ENCODE data around the gene SLC46A2.

SLC46A2 gene, protein sequence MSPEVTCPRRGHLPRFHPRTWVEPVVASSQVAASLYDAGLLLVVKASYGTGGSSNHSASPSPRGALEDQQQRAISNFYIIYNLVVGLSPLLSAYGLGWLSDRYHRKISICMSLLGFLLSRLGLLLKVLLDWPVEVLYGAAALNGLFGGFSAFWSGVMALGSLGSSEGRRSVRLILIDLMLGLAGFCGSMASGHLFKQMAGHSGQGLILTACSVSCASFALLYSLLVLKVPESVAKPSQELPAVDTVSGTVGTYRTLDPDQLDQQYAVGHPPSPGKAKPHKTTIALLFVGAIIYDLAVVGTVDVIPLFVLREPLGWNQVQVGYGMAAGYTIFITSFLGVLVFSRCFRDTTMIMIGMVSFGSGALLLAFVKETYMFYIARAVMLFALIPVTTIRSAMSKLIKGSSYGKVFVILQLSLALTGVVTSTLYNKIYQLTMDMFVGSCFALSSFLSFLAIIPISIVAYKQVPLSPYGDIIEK

DNA sequence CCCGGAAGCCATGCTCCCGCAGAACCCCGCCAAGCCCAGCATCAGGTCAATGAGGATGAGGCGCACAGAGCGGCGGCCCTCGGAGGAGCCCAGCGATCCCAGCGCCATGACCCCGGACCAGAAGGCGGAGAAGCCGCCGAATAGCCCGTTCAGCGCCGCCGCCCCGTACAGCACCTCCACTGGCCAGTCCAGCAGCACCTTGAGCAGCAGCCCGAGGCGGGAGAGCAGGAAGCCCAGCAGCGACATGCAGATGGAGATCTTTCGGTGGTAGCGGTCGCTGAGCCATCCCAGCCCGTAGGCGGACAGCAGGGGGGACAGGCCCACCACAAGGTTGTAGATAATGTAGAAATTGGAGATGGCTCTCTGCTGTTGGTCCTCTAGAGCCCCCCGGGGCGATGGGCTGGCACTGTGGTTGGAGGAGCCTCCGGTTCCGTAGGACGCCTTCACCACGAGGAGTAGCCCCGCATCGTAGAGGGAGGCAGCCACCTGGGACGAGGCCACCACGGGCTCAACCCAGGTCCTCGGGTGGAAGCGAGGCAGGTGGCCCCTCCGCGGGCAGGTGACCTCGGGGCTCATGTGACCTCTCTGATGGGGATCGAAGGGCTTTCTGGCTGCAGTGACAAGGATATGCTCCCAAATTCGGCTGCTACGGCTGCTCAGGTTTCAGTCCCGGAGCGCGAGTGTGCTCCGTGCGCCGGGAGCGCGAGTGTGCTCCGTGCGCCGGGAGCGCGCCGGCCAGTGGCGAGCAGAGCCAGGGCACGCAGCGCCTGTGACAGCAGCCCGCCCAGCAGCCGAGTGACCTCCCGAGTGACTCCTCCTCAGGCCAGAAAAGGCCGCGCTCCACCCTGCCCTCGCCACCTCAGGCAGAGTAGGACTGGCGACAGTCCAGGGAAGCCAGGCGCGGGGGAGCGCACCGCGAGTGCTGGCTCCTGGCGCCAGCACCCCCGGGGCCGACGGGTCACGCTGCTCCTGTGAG, at the start of gene SLC46A2:
Gene SLC46A2, minus strand, starts transcription at position 771 of the 976 bp plus-strand sequence. Its CDS starts 195 bp downstream, at position 576.
- no peak for DNase-seq

DNA sequence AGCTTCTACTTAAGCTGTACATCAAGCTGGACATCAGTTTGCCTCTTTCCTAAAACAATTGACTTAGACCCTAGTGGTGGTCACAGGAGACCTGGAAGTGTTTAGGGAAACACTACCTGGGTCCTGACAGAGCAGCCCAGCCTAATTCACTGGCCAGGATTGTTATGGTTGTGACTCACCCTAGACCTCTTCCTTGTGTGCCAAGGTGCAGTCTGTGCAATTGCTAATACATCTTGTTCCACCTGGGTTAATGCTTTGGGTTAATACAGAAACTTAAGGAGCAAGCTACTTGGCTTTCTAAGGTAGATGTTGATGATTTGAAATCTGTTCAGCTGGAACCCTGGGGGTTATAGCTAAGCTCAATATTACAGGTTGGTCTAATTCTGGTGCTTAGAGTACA, 48.7 kb upstream of the SLC46A2 start:
- DNase-seq = no peak

DNA sequence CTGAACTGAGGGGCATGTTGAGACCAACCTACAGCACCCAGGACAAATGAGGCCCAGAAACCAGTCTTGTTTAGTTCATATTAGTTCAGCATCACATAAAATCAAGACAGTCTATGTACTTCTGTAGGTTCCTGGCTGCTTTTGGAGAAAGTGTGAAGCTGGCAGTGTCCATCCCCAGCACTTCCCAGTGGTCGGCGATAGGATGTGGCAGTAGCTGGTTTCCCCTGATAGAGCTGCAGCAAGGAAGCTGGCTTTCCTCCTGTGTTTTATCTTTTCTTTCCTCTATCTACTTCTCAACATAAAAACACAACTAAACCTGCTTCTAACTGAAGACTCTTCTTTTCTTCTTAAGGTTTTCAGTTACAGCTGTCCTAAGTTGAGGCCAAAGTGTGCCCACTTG, 43.0 kb upstream of the SLC46A2 start:
- DNase-seq = no peak

DNA sequence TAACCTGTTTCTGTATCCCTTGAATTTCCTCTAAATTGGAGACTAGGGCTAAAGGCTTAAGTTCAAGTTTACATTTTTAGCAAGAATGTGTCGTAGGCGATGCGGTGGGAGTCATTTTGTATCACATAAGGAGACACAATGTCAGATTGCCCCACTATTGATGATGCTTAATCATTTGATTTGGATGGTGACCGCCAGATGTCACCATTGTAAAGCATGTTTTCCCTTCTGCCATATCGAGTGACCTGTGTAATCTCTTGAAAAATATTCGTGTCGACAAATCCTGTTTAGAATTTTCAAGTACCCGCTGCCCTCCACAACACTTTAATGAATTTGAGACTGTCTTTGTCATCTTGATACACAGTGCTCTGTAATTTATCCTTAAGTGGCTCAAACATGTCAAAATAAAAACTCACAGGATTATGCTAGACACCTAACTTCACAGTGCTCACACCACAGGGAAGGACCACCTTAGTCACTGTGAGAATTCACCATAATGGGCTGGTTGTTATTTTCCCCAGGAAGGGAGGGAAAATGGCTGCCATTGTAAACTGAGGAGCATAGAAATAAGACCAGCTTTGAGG, 34.5 kb upstream of the SLC46A2 start:
- DNase-seq = peak; percentile 1

DNA sequence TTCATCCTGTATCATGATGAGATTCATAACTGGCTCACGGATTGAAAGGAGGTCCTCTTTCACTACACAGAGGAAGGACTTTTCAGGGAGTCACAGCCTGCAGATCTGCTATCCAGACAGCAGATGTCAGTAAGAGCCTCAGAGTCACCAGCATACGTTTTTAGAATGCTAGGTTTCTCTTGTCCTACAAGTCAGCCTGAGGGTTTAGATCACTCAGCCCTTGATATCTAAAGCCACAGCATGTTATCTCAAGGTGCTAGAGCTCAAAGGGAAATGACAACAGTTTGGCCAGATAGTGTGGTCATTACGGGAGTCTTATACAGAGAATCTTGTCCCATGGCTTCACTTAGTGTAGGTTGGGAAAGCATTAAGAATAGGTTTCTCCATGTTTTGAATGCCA, 30.9 kb upstream of the SLC46A2 start:
- no peak for DNase-seq

DNA sequence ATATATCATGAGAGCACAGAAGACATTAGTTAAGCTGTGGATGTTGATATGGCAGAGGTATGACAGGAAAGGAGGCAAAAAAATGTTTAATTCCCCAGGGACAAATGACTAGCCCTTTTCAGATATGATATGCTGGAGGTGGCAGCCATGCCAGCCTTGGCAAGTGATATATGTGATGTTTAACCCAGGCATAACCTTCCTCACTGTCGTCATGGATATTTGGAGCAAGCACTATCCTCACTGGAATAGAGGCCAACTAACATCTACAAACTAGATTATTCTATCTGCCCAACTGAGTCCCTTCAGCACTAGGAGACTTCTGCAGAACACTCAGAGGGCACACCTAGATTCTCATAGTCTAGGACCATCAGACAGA, 27.3 kb upstream of the SLC46A2 start:
- no peak for DNase-seq

DNA sequence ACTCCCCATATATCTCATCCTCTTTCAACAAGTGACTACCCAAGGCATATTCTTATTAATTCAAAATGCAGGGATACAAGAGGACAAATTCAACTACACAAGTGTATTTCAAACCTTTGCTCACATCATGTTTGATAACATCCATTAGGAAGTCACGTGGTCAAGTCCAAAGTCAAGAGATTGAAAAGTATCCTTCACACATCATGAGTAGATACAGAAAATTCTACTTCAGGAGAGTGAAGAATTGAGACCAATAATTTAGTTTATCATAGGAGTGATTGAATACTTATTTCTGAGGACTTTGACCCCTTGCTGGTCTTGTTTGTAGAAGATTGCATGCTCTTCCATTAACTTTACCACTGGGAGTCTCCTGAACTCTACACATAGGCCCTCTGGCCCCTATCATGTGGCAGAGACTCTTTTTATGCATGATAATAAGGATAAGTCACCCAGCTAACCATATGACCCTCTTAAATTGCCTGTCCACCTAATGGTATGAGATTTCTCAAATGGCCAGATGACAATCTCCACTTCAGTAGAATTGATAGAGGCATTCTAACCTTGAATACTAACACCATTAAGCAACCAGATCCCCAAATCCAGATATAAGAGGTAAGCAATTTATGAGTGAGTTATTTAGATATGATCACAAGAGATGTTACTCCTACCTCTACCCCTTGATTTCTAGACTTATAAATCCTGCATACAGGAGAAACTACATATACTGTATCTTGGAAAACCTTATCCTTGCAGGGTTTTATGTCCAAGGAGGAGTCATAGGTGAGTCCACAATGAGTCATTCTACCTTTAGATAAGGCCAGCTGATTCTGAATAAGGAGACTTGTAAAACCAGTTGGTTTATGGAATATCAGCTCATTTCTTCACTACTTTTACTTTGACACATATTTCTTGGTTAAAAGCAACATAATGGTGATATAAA, 26.6 kb upstream of the SLC46A2 start:
- DNase-seq = no peak

DNA sequence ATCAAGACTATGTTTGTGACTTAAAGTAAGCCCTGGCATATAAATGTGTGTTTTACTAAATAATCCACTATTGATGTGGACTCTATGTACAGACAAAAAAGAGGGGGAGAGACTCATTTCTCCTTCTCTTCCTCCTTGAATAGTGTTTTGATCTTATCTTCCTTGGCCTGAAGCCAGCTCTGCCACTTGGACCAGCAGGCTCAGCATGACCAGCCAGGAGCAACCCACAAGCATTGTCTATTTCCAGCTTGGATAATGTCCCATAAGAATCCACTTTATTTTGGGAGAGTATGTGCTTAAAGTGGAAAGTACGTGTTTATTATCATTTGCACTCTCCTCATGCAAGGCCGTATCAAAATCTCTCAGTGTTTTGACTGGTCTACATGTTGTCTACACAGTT, 23.8 kb upstream of the SLC46A2 start:
- DNase-seq = no peak

DNA sequence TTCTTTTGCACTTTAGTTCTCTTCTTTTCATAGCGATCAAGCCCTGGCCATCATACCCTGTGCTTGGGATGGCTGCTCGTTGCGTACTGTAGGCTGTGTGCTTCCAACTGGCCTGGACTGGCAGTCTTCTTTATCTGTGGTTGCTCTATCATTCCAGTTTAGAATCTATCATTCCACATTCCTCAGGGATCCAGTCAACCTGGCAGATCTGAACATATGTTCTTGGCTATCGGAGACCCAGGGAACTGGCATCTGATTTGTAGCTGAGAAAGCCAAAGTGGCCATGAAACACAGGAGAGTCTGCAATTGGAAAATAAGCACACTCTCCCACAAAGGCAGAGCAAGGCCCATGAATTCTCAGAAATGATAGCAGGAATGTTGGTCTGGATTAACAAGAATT, 22.6 kb upstream of the SLC46A2 start:
- DNase-seq = no peak

DNA sequence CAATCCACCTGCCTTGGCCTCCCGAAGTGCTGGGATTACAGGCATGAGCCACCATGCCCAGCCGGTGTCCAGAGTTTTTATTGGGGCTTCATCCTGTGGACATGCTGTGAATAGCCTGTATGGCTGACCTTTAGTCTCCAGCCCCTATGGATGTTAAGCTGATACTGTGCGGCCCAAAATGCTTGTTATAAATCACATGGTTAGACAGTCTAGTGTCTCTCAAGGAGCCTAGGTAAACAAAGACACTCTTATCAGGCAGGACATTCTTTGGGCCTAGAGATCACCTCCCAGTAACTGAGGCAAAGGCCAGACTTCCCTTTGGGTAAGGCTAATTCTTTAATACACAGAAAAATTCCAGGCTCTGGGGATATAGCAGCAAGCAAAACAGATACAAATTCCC, 22.0 kb upstream of the SLC46A2 start:
- DNase-seq = no peak

DNA sequence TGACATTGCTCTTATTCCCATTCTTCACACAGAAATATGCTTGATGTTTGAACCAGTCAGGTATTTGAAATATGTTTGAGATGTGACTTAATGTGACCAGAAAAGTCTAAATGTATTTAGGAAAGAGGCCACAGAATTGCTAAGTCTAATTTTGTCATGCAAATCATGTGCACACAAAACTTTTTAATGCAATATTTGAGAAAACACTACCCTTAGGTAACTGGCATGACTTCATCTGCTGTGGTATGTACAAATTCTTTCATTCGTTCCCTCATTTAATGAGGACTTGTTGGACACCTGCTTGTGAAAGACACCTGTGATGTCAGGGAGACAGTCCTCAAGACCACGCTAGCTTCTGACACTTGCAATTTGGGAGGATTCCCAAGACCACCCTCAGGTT, 21.1 kb upstream of the SLC46A2 start:
- DNase-seq = no peak

DNA sequence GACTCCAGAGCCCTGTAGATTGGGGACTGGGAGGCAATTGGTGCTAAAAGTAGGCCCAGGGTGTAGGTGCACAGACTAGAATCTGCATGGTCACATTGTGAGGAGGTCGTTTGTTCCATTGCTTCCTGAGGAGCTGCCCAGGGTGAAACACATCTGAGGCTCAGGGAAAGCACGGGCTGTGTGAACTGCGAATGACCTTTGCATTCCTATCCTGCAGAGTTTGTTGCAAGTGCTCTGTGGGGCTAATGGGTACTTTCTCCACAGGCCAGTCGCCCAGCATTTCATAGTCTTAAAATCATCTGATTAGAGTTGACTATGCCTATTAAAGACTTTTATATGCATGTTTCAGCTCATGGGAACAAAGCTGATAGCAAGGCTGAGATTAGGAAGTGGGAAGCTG, 14.4 kb upstream of the SLC46A2 start:
- no peak for DNase-seq

DNA sequence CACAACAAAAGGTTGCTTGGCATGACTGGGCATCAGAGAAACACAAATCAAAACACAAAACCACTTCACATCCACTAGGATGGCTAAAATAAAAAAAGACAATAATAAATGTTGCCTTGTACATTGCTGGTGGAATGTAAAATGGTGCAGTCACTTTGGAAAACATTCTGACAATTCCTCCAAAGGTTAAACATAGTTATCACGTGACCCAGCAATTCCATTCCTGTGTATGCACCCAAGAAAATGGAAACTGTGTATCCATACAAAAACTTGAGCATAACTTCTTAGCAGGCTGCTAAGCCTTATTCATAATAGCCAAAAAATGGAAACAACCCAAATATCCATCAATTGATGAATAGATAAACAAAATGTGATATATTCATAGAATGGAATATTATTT, 10.2 kb upstream of the SLC46A2 start:
- DNase-seq = no peak

DNA sequence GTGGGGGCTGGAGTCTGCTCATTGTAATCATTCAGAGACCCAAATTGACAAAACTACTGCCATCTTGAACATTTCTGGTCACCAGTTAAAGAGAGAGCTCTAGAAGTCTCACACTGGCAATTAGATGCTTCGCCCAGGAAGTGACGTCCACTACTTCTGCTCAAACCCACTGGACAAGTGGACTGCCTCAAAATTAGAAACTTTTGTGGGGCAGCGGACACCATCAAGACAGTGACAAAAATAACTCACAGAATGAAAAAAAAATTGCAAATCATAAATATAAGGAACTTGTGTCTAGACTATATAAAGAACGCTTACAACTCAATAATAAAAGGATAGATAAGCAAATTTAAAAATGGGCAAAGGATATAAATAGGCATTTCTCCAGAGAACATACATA, 9.8 kb upstream of the SLC46A2 start:
- DNase-seq = no peak

DNA sequence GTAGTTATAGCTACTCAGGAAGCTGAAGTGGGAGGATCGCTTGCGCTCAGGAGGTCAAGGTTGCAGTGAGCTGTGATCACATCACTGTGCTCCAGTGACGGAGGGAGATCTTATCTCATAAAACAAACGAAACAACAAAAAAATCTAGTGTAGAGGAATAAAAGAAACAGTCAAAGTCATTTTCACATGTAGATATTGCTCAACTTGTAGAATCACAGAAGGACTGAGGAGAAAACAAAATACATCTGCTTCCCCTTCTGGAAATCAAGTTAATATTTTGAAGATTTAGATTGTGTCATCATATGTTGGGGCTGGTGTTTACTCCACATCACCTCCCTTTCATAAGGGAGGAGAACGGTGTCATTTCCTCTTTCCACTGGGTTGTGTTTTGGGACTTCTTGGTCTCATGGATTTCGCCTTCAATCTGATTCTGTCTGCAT, 8.2 kb upstream of the SLC46A2 start:
- DNase-seq = no peak

DNA sequence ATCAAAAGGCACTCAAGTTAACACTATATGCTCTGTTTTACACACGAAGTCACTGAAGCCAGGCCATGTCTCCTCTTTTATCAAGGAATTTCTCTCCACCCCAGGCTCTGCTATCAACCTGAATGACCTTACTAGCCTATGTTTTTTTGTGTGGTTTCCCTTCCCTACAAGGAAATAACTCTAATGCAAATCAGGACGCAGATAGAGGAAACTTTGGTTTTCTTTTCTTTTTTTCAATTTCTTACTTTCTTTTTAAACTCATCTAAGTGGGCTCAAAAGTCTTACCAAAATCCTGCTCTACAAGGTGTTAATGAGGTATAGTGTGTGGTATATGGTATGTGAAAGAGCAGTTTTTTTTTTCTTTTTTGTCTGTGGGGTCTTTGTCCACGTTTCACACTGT, 5.5 kb upstream of the SLC46A2 start:
- no peak for DNase-seq

DNA sequence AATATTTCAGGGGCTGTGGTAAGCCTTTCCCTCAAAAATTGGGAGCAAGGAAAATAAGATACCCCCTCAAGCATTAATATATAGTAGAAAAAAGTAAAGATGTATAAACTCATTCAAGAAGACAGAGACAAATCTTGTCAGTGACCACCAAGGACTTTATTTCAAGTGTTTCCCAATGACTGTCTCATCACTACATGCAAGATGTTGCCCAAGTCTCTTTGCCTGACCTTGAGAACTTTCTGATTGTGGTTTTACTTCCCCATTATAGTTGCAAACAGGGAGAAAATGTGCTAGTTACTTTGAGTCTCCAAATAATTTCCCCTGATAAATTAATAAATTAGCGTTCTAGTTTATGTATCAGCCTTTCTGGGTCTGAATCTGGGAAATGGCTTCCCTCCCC, 4.0 kb upstream of the SLC46A2 start:
- DNase-seq = no peak

DNA sequence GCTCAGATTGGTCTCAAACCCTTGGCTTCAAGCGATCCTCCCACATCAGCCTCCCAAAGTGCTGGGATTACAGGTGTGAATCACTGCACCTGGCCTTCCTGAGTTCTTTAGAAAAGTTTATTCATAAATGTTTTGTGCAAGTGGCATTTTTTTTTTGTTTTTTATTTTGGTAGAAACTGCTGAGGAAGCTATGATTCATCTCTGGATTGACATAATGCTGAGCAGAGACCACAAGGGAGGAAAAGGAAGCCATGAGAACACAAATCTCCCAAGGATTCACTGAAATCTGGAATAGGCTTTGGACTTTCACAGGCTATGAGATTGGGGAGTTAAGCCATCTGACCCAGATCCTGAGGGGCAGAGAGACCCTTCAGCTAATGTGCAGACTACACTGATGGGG, 3.4 kb upstream of the SLC46A2 start:
- no peak for DNase-seq

DNA sequence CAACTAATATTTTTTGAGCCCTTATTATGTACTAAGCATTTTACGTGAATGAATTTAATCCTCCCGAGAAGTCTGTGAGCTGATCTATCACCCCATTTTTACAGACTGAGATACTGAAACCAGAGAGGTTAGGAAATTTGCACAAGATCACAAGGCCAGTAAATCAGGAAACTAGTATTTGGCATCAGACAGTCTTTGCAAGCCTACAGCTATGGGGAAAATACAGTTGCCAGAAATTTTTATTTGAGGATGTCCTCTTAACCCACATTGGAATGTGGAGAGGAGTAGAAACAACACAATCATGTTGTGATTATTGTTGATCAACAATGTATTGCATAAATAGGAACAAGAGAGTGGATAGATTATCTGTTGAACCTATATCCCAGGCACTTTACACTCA, 2.3 kb upstream of the SLC46A2 start:
- no peak for DNase-seq

DNA sequence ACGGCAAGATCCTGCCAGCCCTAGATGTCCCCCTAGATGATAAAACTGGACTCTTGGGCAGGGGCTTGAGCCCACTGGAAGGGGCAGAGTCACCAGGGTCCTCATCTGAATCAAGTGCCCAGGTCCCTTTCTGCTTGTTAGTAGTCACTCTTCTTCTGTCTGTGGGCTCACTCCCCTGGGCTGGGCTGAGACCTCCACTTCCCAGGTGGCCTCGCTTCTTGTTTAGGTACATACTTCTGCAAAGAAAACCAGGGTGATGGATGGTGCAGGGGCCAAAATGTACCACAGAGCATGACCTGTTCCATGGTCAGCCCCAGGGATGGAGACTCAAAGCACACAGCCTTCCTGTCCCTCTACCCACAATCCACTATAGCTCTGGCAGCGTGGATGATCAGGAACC, 845 bp upstream of the SLC46A2 start:
- DNase-seq = no peak

DNA sequence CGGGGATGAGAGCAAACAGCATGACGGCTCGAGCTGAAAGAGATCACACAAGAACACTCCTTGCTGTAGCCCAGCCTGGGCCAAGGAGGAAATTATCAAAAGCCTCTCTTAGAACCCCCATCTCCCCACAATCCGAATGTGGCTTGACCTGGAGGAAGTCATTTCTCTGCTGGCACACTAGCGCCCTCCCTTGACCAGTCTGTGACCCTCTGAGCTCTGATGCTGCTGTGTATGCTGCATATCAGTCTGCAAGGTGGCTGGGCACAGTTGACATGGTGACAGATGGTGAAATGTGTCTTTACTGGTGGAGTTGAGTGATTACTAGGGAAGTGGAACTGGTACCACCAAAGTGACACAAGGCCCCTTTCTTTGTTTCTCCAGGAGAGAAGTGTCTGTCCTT, 3.3 kb downstream of the SLC46A2 start:
- DNase-seq = no peak

DNA sequence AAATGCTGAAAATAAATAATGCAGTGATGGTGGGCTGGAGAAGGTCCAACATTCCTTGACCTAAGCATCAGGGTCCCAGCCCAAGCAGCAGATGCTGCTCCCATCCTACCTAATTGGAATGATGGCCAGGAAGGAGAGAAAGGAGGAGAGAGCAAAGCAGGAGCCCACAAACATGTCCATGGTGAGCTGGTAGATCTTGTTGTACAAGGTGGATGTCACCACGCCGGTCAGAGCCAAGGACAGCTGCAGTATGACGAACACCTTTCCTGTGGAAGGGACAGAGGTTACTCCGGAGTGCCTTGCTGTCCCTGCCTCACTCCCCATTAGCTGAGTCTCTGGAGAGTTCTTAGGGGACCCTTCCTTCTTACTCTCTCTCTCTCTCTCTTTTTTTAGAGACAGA, 4.3 kb downstream of the SLC46A2 start:
- no peak for DNase-seq

Data from NCI-H526 treated with DMSO at 0.1 percent for 48 hours (cell line).